RKO (cell line): ENCODE data around the gene STX2.
A peak's percentile ranks its signal among the peaks of the same experiment; 100 is the strongest.
"Not testable (repeated sequence)": the region's sequence is repeated elsewhere in the genome, so short reads cannot be mapped to it uniquely, and the experiment has no call there.

Source experiments
- DNase-seq: peaks from one replicate; pipeline ENCODE4 v3.0.0-alpha.2; 2016; ENCODE audit warnings: low spot score

STX2 gene

GRCh38 chr12:130870442-130871285 is 31.6 kb upstream of the STX2 start:
- DNase-seq, result peak; percentile 97

GRCh38 chr12:130868412-130868811 is 29.4 kb upstream of the STX2 start:
- DNase-seq, result no peak

- no peak for DNase-seq
Observed at GRCh38 chr12:130863298-130863697, 24.2 kb upstream of the STX2 start.

- not testable (repeated sequence) for DNase-seq
Observed at GRCh38 chr12:130862771-130863170, 23.7 kb upstream of the STX2 start.

- no peak for DNase-seq
Observed at GRCh38 chr12:130862161-130862560, 23.1 kb upstream of the STX2 start.

GRCh38 chr12:130860311-130860710 is 21.3 kb upstream of the STX2 start:
- no peak for DNase-seq

- no peak for DNase-seq
Observed at GRCh38 chr12:130859161-130859560, 20.1 kb upstream of the STX2 start.

- no peak for DNase-seq
Observed at GRCh38 chr12:130858084-130858483, 19.0 kb upstream of the STX2 start.

GRCh38 chr12:130856088-130856487 is 17.0 kb upstream of the STX2 start:
- DNase-seq, result no peak

- no peak for DNase-seq
Observed at GRCh38 chr12:130850418-130851021, 11.5 kb upstream of the STX2 start.

GRCh38 chr12:130849561-130850417 is 10.7 kb upstream of the STX2 start:
- no peak for DNase-seq

GRCh38 chr12:130848785-130849305 is 9.8 kb upstream of the STX2 start:
- DNase-seq, result not testable (repeated sequence)

GRCh38 chr12:130848105-130848504 is 9.1 kb upstream of the STX2 start:
- not testable (repeated sequence) for DNase-seq

- DNase-seq, result peak; percentile 13
Observed at GRCh38 chr12:130847112-130847511, 8.1 kb upstream of the STX2 start.

GRCh38 chr12:130846369-130846768 is 7.3 kb upstream of the STX2 start:
- DNase-seq, result no peak

- DNase-seq, result no peak
Observed at GRCh38 chr12:130839770-130840404, 837 bp upstream of the STX2 start.

- DNase-seq, result peak; percentile 42
Observed at GRCh38 chr12:130838284-130838950, 633 bp downstream of the STX2 start.

- DNase-seq, result no peak
Observed at GRCh38 chr12:130835436-130835835, 3.6 kb downstream of the STX2 start.

GRCh38 chr12:130835011-130835410 is 4.0 kb downstream of the STX2 start:
- DNase-seq, result no peak

GRCh38 chr12:130832561-130833209 is 6.4 kb downstream of the STX2 start:
- DNase-seq, result no peak
